Brain microvascular endothelial cell (primary cell): ENCODE results near the gene KCNIP4.

ENCODE experiments used
- DNase-seq: peaks from one replicate; pipeline ENCODE4 v3.0.0-alpha.2; 2020
- H3K27ac ChIP-seq: fragments of 250-450 bp; sonication (Bioruptor Pico); 2 replicates; pipeline ENCODE4 v1.5.1; 2020; ENCODE audit warnings: mild to moderate bottlenecking, moderate library complexity
- H3K27me3 ChIP-seq: fragments of 250-450 bp; sonication (Bioruptor Pico); replicated peaks from 2 replicates; pipeline ENCODE4 v1.5.1; 2020; ENCODE audit warnings: mild to moderate bottlenecking
- H3K36me3 ChIP-seq: fragments of 250-450 bp; sonication (Bioruptor Pico); replicated peaks from 2 replicates; pipeline ENCODE4 v1.5.1; 2020; ENCODE audit warnings: mild to moderate bottlenecking
- H3K4me3 ChIP-seq: 2 replicates; pipeline ENCODE4 v1.5.1; 2011; ENCODE audit warnings: low read depth, mild to moderate bottlenecking, control low read depth, low read length, moderate library complexity
- in situ Hi-C: cut with HindIII; loops from 2 replicates; pipeline ENCODE4 v1.10.0; 2017; ENCODE audit warnings: low sequenced_read_pairs, low pct_ligation_motif_present
- TF ChIP-seq, protein P1 (sequence below): IDR thresholded peaks from 2 replicates; pipeline ENCODE4 v1.5.1; 2011; ENCODE audit warnings: low read depth, mild to moderate bottlenecking, moderate library complexity, low read length, control low read depth, inconsistent platforms; ENCODE audit errors: missing control alignments

The KCNIP4 gene

DNA sequence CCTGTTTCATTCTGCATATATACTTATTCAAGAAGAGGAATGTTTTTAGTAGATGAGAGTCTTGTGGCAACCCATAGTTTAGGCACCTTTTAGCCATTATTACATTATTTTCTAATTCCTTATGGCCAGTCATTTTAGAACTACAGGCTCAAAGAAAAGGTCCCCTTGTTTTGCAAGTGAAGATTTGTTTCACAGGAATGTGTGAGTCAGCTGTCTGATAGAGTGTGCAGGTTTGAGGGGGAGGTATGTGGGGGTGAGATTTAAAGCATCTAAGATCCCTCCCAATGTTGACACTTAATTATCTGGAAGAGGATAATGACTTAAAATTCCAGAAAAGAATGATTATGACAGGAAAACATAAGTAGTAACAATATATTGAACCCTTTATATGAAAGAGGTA, 495.6 kb downstream of the KCNIP4 start:
- in situ Hi-C loops = no loop called here
- no peaks in the 10 kb centered on the region for H3K36me3 ChIP-seq
- no peaks in the 10 kb centered on the region for H3K27me3 ChIP-seq
- H3K4me3 ChIP-seq = no peak overlapping the region
- DNase-seq = no peak
- TF ChIP-seq, protein P1, sequence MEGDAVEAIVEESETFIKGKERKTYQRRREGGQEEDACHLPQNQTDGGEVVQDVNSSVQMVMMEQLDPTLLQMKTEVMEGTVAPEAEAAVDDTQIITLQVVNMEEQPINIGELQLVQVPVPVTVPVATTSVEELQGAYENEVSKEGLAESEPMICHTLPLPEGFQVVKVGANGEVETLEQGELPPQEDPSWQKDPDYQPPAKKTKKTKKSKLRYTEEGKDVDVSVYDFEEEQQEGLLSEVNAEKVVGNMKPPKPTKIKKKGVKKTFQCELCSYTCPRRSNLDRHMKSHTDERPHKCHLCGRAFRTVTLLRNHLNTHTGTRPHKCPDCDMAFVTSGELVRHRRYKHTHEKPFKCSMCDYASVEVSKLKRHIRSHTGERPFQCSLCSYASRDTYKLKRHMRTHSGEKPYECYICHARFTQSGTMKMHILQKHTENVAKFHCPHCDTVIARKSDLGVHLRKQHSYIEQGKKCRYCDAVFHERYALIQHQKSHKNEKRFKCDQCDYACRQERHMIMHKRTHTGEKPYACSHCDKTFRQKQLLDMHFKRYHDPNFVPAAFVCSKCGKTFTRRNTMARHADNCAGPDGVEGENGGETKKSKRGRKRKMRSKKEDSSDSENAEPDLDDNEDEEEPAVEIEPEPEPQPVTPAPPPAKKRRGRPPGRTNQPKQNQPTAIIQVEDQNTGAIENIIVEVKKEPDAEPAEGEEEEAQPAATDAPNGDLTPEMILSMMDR = no peak
- H3K27ac ChIP-seq = no peak overlapping the region

DNA sequence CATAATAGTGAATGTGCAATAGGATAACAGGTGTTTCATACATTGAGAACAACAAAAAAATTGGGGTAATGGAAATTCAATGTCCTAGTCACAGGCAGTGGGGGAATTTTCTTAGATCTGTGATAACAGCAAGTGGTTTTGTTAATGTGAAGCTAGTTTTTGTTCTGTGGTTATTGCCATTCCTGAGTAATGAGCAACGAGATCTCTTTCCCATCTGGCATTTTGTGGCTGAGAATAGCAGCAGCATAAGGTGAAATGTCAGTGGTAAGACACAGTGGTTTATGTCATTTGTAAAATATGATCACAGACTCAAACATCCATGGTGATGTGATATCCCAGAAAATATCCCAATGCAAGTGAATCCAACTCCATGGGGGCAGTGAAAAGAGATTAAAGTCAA, 497.5 kb downstream of the KCNIP4 start:
- TF ChIP-seq, protein P1 = no peak
- peak; percentile 87 for DNase-seq
- Histone ChIP-seq H3K36me3 (no peaks in the 10 kb centered on the region), H3K4me3 (no peak overlapping the region), H3K27me3 (no peaks in the 10 kb centered on the region), H3K27ac (no peak overlapping the region)
- in situ Hi-C loops = no loop called here

DNA sequence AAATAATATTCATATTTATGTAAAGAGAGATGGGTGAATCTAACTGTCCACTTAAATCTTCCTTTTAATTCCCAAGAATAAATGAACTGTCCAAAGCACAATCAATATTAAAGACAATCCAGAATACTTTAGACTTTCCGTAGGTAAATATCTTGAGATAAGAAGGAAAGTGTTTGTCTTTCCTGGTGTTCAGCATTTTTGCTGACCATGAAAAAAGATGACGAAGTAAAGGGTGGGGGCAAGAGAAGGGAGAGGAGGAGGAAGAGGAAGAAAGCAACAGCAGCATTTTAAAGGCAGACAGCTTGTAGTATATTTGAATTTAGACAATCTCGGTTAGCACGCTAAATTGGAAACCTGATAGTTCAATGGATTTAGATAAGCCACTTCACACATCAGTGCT, 498.2 kb downstream of the KCNIP4 start:
- in situ Hi-C loops = no loop called here
- no peak for DNase-seq
- Histone ChIP-seq H3K27ac (no peak overlapping the region), H3K36me3 (no peaks in the 10 kb centered on the region), H3K4me3 (no peak overlapping the region), H3K27me3 (no peaks in the 10 kb centered on the region)
- TF ChIP-seq, protein P1 = no peak

DNA sequence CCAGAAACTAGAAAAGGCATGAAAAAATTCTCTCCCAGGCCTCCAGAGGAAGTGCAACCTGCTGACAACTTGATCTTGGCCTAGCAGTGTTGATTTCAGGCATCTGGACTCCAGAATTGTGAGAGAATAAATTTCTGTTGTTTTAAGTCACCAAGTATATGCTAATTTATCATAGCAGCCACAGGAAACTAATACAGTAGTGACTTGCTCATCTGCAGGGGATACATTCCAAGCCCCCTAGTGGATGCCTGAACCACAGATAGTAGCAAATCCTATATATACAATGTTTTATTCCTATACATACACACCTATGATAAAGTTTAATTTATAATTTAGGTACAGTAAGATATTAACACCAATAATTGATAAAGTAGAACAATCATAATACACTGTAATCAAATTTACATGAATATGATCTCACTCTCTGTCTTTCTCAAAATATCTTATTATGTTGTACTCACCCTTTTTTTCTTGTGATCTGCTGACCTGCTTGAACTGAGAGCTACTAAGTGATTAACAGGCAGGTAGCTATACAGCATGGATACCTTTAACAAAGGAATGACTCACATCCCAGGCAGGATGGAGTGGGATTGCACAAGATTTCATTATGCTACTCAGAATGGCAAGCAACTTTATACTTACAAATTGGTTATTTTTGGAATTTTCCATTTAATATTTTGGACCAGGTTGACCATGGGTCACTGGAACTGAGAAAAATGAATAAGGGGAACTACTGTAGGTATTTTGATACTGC, 501.1 kb downstream of the KCNIP4 start:
- H3K36me3 ChIP-seq = no peaks in the 10 kb centered on the region
- in situ Hi-C loops = no loop called here
- TF ChIP-seq, protein P1 = peak; percentile 32
- DNase-seq = no peak
- H3K27ac ChIP-seq = no peak overlapping the region
- no peak overlapping the region for H3K4me3 ChIP-seq
- no peaks in the 10 kb centered on the region for H3K27me3 ChIP-seq

DNA sequence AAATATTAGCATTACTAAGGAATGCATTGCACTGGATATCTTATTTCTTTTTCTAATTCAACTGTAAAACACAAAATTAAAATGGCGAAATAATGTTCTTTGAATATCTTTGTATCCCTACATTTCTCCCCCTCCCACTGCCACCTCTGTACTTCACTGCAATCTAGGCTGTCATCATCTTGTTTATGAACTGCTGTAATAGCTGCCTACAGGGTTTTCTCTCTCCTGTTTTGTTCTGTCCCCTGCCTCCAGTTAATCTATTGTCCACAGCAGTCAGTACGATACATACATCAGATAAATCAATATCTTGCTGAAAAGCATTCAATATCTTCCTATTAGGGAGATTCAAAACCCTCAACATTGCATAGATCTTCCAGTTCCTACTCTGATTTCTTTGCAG, 528.4 kb downstream of the KCNIP4 start:
- TF ChIP-seq, protein P1 = no peak
- no peak for DNase-seq
- H3K27ac ChIP-seq = no peak overlapping the region
- no peaks in the 10 kb centered on the region for H3K36me3 ChIP-seq
- in situ Hi-C loops = no loop called here
- H3K4me3 ChIP-seq = no peak overlapping the region
- no peaks in the 10 kb centered on the region for H3K27me3 ChIP-seq

DNA sequence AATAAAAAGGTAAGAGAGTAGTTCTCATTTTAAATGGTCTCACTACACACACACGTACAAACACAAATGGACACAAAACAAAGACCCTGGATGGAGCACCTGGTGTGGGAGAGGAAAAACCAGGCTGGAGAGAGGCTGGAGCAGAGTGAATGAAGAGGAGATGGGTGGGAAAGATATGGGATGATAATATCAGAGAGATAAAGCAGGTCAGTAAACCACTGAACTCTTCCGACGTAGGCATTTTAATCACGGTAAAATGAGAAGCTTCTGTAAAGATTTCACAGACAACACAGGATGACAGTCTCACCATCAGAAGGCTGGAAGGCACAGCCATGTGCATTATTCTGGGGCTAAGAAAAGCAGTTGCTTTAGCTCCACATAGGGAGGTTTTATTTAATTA, 532.8 kb downstream of the KCNIP4 start:
- in situ Hi-C loops = no loop called here
- TF ChIP-seq, protein P1 = no peak

More for the DNA sequence above, 532.8 kb downstream of the KCNIP4 start:
- Histone ChIP-seq H3K36me3 (no peaks in the 10 kb centered on the region), H3K4me3 (no peak overlapping the region), H3K27me3 (no peaks in the 10 kb centered on the region), H3K27ac (no peak overlapping the region)
- DNase-seq = no peak
